H1 (cell line): ENCODE results near the gene FMN2. TPM values are rescaled to one million over a fixed set of nuclear protein-coding genes. Genes with fewer than 3 reads are reported as not detected.

Source experiments
- GTF2F1 ChIP-seq: IDR thresholded peaks from 2 replicates; pipeline ENCODE4 v1.6.1; 2012; ENCODE audit warnings: low read depth, low read length, improper control_type of control experiment, borderline replicate concordance
- POLR2AphosphoS5 ChIP-seq: IDR thresholded peaks from 2 replicates; pipeline ENCODE4 v1.6.1; 2011; ENCODE audit warnings: low read depth, low read length
- SP1 ChIP-seq: IDR thresholded peaks from 2 replicates; pipeline ENCODE4 v1.6.1; 2011; ENCODE audit warnings: low read depth, low read length
- SP4 ChIP-seq: IDR thresholded peaks from 2 replicates; pipeline ENCODE4 v1.6.1; 2012; ENCODE audit warnings: low read length, inconsistent platforms
- TAF1 ChIP-seq: IDR thresholded peaks from 2 replicates; pipeline ENCODE4 v1.6.1; 2011; ENCODE audit warnings: mild to moderate bottlenecking, low read depth, low read length
- polyA plus RNA-seq, 7 experiments: library from polyadenylated mRNA; depleted of rRNA in 3 of 7; stranded (reverse) in 5 of 7; unstranded in 2 of 7; fragments of >200 nt in 5 of 7; fragments of 200-250 nt in 2 of 7; gene quantifications; 1 replicate in 5 of 7; 2 replicates in 1 of 7; 4 replicates in 1 of 7; pipeline versions ENCODE4 v1.2.1 to v1.2.3, GENCODE V29; 2011 to 2013; ENCODE audit warnings: missing spikeins in 2 of 7, mixed read lengths in 2 of 7
- total RNA-seq: library from RNA; stranded (reverse); fragmentation: NEBNext Ultra II Directional; extraction: Animal tissue kit (Norgen Biotek cat#: 25700); gene quantifications from 2 replicates; pipeline ENCODE4 v1.2.1, GENCODE V29; 2021
- TF ChIP-seq, protein P1 (sequence below): IDR thresholded peaks from 2 replicates; pipeline ENCODE4 v1.6.1; 2012; ENCODE audit warnings: low read length, inconsistent platforms

FMN2 gene
- total and polyA plus RNA-seq, 2 of the 8 experiments (the other 6 are each of a cell fraction or from before 2014, with no cell fraction given), result 0.83 to 2.0 TPM

DNA sequence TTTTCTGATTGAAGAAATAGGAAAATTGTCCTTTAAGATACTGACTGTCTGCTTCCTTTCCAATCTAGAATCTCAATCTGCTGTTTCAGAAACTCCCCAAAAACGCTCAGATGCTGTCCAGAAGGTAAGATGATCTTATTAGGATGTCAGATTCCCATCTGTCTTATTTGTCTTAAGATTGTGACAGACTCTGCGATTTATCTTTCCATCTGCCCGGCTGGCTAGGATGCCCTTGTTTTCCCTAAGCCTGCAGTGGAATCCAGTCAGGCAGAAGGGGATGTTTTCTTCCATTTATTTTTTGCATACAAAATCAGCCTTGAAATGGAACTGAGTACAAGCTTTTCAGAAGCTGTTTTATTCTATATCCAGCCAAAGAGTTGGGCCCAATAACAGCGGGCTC is 96.5 kb downstream of the FMN2 start (continued):
- TF ChIP-seq SP4 (no peak), SP1 (no peak), GTF2F1 (no peak), TAF1 (no peak), POLR2AphosphoS5 (no peak)
- TF ChIP-seq, protein P1, sequence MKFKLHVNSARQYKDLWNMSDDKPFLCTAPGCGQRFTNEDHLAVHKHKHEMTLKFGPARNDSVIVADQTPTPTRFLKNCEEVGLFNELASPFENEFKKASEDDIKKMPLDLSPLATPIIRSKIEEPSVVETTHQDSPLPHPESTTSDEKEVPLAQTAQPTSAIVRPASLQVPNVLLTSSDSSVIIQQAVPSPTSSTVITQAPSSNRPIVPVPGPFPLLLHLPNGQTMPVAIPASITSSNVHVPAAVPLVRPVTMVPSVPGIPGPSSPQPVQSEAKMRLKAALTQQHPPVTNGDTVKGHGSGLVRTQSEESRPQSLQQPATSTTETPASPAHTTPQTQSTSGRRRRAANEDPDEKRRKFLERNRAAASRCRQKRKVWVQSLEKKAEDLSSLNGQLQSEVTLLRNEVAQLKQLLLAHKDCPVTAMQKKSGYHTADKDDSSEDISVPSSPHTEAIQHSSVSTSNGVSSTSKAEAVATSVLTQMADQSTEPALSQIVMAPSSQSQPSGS, result no peak
